Loucy (cell line): Measurements from ENCODE around the gene LINC01488.

ENCODE experiments used
- EZH2phosphoT487 ChIP-seq: fragments of 200-600 bp; IDR thresholded peaks from 2 replicates; pipeline ENCODE4 v1.6.1; 2018; ENCODE audit warnings: antibody characterized with exemption, mild to moderate bottlenecking, moderate library complexity, borderline replicate concordance
- TF ChIP-seq, protein P1 (sequence below): fragments of 200-600 bp; sonication (generic); conservative IDR thresholded peaks from 2 replicates; pipeline ENCODE4 v1.5.1; 2014; ENCODE audit warnings: mild to moderate bottlenecking, antibody characterized with exemption, low read length

DNA sequence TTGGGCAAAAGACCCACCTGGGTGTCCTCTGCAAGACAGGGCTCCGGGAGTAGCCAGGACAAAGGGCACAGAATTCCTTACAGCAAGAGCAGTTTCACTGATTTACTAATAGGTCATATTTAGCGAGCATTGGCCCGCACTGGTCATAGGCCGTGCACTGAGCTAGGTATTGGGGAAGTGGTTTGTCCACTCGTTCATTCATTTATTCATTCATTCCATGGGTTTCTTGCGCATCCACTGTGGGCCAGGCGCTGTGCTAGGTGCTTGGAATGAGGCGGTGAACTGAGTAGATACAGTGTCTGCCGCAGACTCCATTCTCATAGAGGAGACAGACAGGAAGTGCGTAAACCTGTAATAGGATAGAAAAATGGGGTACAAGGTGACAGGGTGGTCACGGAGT is 13.2 kb upstream of the LINC01488 start:
- no peak for TF ChIP-seq EZH2phosphoT487
- TF ChIP-seq, protein P1, sequence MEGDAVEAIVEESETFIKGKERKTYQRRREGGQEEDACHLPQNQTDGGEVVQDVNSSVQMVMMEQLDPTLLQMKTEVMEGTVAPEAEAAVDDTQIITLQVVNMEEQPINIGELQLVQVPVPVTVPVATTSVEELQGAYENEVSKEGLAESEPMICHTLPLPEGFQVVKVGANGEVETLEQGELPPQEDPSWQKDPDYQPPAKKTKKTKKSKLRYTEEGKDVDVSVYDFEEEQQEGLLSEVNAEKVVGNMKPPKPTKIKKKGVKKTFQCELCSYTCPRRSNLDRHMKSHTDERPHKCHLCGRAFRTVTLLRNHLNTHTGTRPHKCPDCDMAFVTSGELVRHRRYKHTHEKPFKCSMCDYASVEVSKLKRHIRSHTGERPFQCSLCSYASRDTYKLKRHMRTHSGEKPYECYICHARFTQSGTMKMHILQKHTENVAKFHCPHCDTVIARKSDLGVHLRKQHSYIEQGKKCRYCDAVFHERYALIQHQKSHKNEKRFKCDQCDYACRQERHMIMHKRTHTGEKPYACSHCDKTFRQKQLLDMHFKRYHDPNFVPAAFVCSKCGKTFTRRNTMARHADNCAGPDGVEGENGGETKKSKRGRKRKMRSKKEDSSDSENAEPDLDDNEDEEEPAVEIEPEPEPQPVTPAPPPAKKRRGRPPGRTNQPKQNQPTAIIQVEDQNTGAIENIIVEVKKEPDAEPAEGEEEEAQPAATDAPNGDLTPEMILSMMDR: no peak
